HG02678 (cell line): Measurements from ENCODE around the gene SPP1.
"Not testable (repeated sequence)": the region's sequence is repeated elsewhere in the genome, so short reads cannot be mapped to it uniquely, and the experiment has no call there.

Experiments used
- ATAC-seq: cut with Tn5 transposase; IDR thresholded peaks from one replicate; pipeline ENCODE4 v1.9.1; 2021; ENCODE audit warnings: mild to moderate bottlenecking, moderate library complexity; ENCODE audit not compliant: unreplicated experiment

SPP1 gene

DNA sequence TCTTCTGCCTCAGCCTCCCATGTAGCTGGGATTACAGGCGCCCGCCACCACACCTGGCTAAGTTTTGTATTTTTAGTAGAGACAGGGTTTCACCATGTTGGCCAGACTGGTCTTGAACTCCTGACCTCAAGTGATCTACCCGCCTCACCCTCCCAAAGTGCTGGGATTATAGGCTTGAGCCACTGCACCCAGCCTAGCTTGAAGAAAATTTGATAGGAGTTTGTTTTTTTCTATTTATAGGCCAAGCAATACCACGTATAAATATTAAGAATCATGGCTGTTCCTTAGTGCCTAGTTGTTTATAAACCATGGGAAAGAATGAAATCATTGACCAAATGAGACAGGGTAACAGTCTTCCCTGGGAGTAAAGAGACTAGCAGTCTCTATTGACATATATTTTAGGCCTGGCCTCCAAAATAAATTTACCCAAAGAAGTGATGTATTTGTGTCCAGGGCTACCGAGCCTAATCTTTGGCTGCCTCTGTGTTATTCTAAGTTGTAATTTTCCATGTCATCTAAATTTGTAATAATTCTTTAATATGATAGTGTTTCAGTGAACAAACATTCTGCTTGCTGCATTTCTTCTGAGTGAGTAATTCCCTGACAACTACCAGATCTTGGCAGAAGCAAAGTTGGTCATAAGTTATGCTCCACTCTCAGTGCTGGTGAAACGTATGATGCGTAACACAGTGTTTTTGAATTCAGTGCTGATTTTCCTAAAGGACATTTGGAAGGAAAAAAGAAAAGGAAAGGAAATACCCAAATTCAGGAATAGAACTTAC, 42.2 kb downstream of the SPP1 start:
- no peak for ATAC-seq

- ATAC-seq: no peak
Observed at GRCh38 chr4:88018466-88018865, 43.0 kb downstream of the SPP1 start.

DNA sequence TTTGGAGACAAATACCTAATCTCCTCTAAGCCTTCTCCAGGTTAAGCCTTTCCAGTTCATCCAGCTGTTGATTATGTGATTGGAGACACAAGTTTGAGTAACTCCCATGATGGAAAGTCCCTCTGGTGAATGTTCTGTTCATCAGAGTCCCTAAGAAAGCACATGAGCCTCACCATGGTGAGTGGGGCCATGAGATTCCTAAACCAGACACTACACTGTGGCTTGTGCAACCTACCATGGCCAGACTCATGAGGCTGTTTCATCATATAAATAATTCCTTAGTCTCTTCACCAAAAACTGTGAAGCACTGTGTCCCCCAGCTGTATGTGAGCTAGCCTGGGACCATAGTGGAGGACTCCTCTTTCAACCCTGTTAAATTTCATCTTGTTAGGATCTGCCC, 46.3 kb downstream of the SPP1 start:
- no peak for ATAC-seq

GRCh38 chr4:88022289-88022688, 46.8 kb downstream of the SPP1 start:
- ATAC-seq: no peak

DNA sequence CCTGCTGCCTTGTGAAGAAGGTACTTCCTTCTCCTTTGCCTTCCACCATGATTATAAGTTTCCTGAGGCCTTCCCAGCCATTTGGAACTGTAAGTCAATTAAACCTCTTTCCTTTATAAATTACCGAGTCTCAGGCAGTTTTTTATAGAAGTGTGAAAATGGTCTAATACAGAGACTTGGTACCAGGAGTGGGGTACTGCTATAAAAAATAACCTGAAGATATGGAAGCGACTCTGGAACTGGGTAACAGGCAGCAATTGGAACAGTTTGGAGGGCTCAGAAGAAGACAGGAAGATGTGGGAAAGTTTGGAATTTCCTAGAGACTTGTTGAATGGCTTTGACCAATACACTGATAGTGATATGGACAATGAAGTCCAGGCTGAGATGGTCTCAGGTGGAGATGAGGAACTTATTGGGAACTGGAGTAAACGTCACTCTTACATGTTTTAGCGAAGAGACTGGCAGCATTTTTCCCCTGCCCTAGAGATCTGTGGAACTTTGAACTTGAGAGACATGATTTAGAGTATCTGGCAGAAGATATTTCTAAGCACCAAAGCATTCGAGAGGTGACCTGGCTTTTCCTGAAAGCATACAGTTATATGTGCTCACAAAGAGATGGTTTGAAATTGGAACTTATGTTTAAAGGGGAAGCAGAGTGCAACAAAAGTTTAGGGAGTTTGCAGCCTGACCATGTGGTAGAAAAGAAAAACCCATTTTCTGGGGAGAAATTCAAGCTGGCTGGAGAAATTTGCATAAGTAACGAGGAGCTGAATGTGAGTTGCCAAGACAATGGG, 50.6 kb downstream of the SPP1 start:
- not testable (repeated sequence) for ATAC-seq

GRCh38 chr4:88027611-88028608, 52.4 kb downstream of the SPP1 start:
- ATAC-seq: no peak

GRCh38 chr4:88028946-88029345, 53.4 kb downstream of the SPP1 start:
- no peak for ATAC-seq

DNA sequence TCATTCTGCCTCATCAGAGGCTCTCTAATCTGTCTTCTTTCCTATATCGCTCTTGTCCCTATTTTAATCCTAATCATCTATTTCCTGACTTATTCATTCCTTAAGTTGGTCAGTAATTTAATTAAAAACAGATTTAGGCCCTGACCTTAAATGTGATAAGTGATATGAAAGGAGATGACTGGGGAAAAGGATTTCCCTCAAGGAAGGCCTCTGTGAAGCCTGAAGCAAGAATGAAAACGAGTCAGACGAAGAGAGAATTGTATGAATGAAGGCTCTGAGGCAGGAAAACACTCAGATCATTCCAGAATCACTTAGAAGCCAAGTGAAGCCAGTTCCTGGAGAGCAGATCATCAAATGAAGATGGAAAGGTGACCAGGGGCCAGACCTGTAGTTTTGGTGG, 54.0 kb downstream of the SPP1 start:
- no peak for ATAC-seq

DNA sequence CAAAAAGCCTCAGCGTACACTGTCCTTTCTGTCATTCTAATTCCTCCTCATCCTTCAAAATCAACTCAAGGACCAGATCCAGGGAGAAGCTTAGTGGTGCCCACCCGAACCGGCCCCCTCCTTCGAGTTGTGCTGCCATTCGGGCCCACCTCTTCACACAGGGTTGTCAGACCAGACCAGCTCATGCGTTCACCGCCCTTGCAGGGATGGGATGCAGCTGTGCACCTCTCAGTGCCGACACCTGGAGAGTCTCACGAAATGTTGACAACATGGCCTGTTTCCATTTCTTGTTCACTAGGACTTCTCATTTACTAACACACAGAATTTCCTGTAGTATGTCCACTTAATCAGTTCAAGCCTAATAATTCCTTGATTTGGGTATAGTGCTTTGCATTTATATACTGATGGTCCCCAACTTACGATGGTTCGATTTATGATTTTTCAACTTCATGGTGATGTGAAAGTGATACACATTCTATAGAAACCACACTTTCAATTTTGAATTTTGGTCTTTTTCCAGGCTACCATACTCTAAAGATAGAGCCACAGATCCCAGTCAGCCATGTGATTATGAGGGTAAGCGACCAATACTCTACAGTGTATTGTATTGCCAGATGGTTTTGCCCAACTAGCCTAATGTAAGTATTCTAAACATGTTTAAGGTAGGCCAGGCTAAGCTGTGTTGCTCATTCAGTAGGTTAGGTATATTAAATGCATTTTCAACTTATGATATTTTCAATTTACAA, 55.2 kb downstream of the SPP1 start:
- ATAC-seq: no peak
